NCI-H146 treated with DMSO at 0.1 percent for 48 hours (cell line): ENCODE data around the gene ZMIZ1.

Source experiments
- DNase-seq: peaks from one replicate; lab custom pipeline; 2025; ENCODE audit not compliant: unreplicated experiment; lab: John Stamatoyannopoulos, UW

Gene ZMIZ1

GRCh38 chr10:79224263-79224949 lies 155.6 kb downstream of the ZMIZ1 start:
- no peak for DNase-seq

GRCh38 chr10:79224992-79225391 lies 156.2 kb downstream of the ZMIZ1 start:
- no peak for DNase-seq

- DNase-seq, result no peak
Measured at GRCh38 chr10:79226391-79227245, 157.9 kb downstream of the ZMIZ1 start.

- DNase-seq, result peak; percentile 91
Measured at GRCh38 chr10:79229071-79229541, 160.3 kb downstream of the ZMIZ1 start.

- no peak for DNase-seq
Measured at GRCh38 chr10:79229830-79230327, 161.1 kb downstream of the ZMIZ1 start.

- DNase-seq, result no peak
Measured at GRCh38 chr10:79230328-79230830, 161.6 kb downstream of the ZMIZ1 start.

- no peak for DNase-seq
Measured at GRCh38 chr10:79230850-79231249, 162.1 kb downstream of the ZMIZ1 start.

- no peak for DNase-seq
Measured at GRCh38 chr10:79231908-79232307, 163.1 kb downstream of the ZMIZ1 start.

GRCh38 chr10:79232864-79233263 lies 164.1 kb downstream of the ZMIZ1 start:
- no peak for DNase-seq

GRCh38 chr10:79234391-79235315 lies 165.9 kb downstream of the ZMIZ1 start:
- no peak for DNase-seq

GRCh38 chr10:79235765-79236432 lies 167.1 kb downstream of the ZMIZ1 start:
- DNase-seq, result no peak

GRCh38 chr10:79236433-79236765 lies 167.6 kb downstream of the ZMIZ1 start:
- DNase-seq, result no peak

- no peak for DNase-seq
Measured at GRCh38 chr10:79237454-79238157, 168.8 kb downstream of the ZMIZ1 start.

GRCh38 chr10:79238158-79238520 lies 169.4 kb downstream of the ZMIZ1 start:
- DNase-seq, result no peak

GRCh38 chr10:79238606-79239005 lies 169.8 kb downstream of the ZMIZ1 start:
- no peak for DNase-seq

GRCh38 chr10:79239275-79239779 lies 170.6 kb downstream of the ZMIZ1 start:
- no peak for DNase-seq

- no peak for DNase-seq
Measured at GRCh38 chr10:79239924-79240581, 171.3 kb downstream of the ZMIZ1 start.

- DNase-seq, result no peak
Measured at GRCh38 chr10:79241629-79241989, 172.8 kb downstream of the ZMIZ1 start.

- peak; percentile 13 for DNase-seq
Measured at GRCh38 chr10:79241990-79242619, 173.3 kb downstream of the ZMIZ1 start.
